Vagina (tissue), 2 donors: ENCODE results near the gene BRICD5. TPM values are rescaled to one million over a fixed set of nuclear protein-coding genes. Genes with fewer than 3 reads are reported as not detected.

Experiments
- DNase-seq, 2 donors: peaks; one replicate each; pipeline ENCODE4 v3.0.0-alpha.2; 2017; ENCODE audit errors: extremely low spot score in 2 of 2
- H3K27ac ChIP-seq: fragments of 200-600 bp; sonication (generic); one replicate; pipeline ENCODE4 v1.5.1; 2019
- H3K27me3 ChIP-seq: fragments of 200-600 bp; sonication (generic); one replicate; pipeline ENCODE4 v1.5.1; 2019
- H3K36me3 ChIP-seq, 2 donors: fragments of 200-600 bp; sonication (generic); one replicate each; pipeline ENCODE4 v1.5.1; 2017 to 2019
- H3K4me1 ChIP-seq: fragments of 200-600 bp; sonication (generic); one replicate; pipeline ENCODE4 v1.5.1; 2019
- H3K4me3 ChIP-seq, 2 donors: fragments of 200-600 bp; sonication (generic); 1 replicate in 1 of 2; 2 replicates in 1 of 2; pipeline ENCODE4 v1.5.1; 2016 to 2019
- H3K9me3 ChIP-seq: fragments of 200-600 bp; sonication (generic); one replicate; pipeline ENCODE4 v1.5.1; 2019
- CTCF ChIP-seq, 3 experiments: fragments of 450-650 bp in 2 of 3; fragments of 200-600 bp in 1 of 3; sonication (generic) in 1 of 3; IDR thresholded peaks; one replicate each; pipeline ENCODE4 v1.5.1; 2017 to 2019; ENCODE audit warnings: antibody characterized with exemption in 3 of 3, mild to moderate bottlenecking in 2 of 3, moderate library complexity in 2 of 3
- POLR2A ChIP-seq, 2 donors: fragments of 450-650 bp; IDR thresholded peaks; one replicate each; pipeline ENCODE4 v1.6.1; 2017; ENCODE audit warnings: antibody characterized with exemption in 2 of 2, mild to moderate bottlenecking in 2 of 2, moderate library complexity in 2 of 2
- POLR2AphosphoS5 ChIP-seq, 2 donors: sonication (generic); formaldehyde crosslinking; IDR thresholded peaks; one replicate each; pipeline ENCODE4 v1.9.0; 2017; ENCODE audit warnings: antibody characterized with exemption in 2 of 2, mild to moderate bottlenecking in 2 of 2, low read depth in 1 of 2; ENCODE audit not compliant: insufficient read depth in 1 of 2
- intact Hi-C: fragments of 100-400 bp; cut with DNase I; formaldehyde crosslinking; loops from one replicate; pipeline ENCODE4 v1.15.1; 2023
- total RNA-seq: library from RNA; depleted of rRNA; stranded (reverse); fragments of >200 nt; gene quantifications from one replicate; pipeline ENCODE4 v1.2.3, GENCODE V29; 2016

The BRICD5 gene
- total RNA-seq, 1 donor from 2014 or later = 9.6 TPM

- intact Hi-C loops = no loop called here
- Histone ChIP-seq H3K4me1 (peaks cover 38% of the 10 kb centered on the region), H3K27ac (no peak overlapping the region), H3K4me3 (no peak overlapping the region), H3K9me3 (no peaks in the 10 kb centered on the region), H3K36me3 (peaks cover 0 to 49% of the 10 kb centered on the region in 2 donors), H3K27me3 (peaks cover 9% of the 10 kb centered on the region)
- no peak for DNase-seq
- TF ChIP-seq CTCF (IDR thresholded peaks at IDR 0.05) = no peak
- TF ChIP-seq POLR2A (IDR thresholded peaks at IDR 0.05) = no peak
- TF ChIP-seq POLR2AphosphoS5 (IDR thresholded peaks at IDR 0.05; ENCODE audit: insufficient read depth in 1 of 2, low read depth in 1 of 2) = no peak
Observed at GRCh38 chr16:2235234-2235651, 24.6 kb upstream of the BRICD5 start.

- intact Hi-C loops = no loop called here
- no peak overlapping the region for H3K4me3 ChIP-seq
- peaks cover 39% of the 10 kb centered on the region for H3K4me1 ChIP-seq
- no peak overlapping the region for H3K27ac ChIP-seq
- TF ChIP-seq POLR2AphosphoS5 (IDR thresholded peaks at IDR 0.05; ENCODE audit: insufficient read depth in 1 of 2, low read depth in 1 of 2) (no peak), POLR2A (IDR thresholded peaks at IDR 0.05) (no peak), CTCF (IDR thresholded peaks at IDR 0.05) (no peak)
- no peak for DNase-seq
- peaks cover 0 to 53% of the 10 kb centered on the region in 2 donors for H3K36me3 ChIP-seq
- H3K27me3 ChIP-seq = peaks cover 9% of the 10 kb centered on the region
- H3K9me3 ChIP-seq = no peaks in the 10 kb centered on the region
Observed at GRCh38 chr16:2234813-2235170, 24.1 kb upstream of the BRICD5 start.

GRCh38 chr16:2233872-2234812, 23.5 kb upstream of the BRICD5 start:
- no peak for DNase-seq
- H3K27me3 ChIP-seq = peaks cover 9% of the 10 kb centered on the region
- H3K9me3 ChIP-seq = no peaks in the 10 kb centered on the region
- H3K4me1 ChIP-seq = peaks cover 39% of the 10 kb centered on the region
- intact Hi-C loops = no loop called here
- H3K36me3 ChIP-seq = peaks cover 0 to 60% of the 10 kb centered on the region in 2 donors
- TF ChIP-seq POLR2AphosphoS5 (IDR thresholded peaks at IDR 0.05; ENCODE audit: insufficient read depth in 1 of 2, low read depth in 1 of 2) = no peak
- TF ChIP-seq POLR2A (IDR thresholded peaks at IDR 0.05) = no peak
- no peak for TF ChIP-seq CTCF (IDR thresholded peaks at IDR 0.05)
- H3K4me3 ChIP-seq = no peak overlapping the region
- no peak overlapping the region for H3K27ac ChIP-seq

- no peak for TF ChIP-seq POLR2AphosphoS5 (IDR thresholded peaks at IDR 0.05; ENCODE audit: insufficient read depth in 1 of 2, low read depth in 1 of 2)
- TF ChIP-seq CTCF (IDR thresholded peaks at IDR 0.05) = no peak
- no peak for TF ChIP-seq POLR2A (IDR thresholded peaks at IDR 0.05)
- Histone ChIP-seq H3K27me3 (peaks cover 9% of the 10 kb centered on the region), H3K9me3 (no peaks in the 10 kb centered on the region), H3K27ac (no peak overlapping the region), H3K4me3 (no peak overlapping the region), H3K36me3 (peaks cover 0 to 67% of the 10 kb centered on the region in 2 donors), H3K4me1 (peaks cover 39% of the 10 kb centered on the region)
- intact Hi-C loops = no loop called here
- no peak for DNase-seq
Observed at GRCh38 chr16:2233046-2233775, 22.5 kb upstream of the BRICD5 start.
